Lower leg skin (tissue), 3 donors: ENCODE measurements around the gene KRT27.

Experiments
- CTCF ChIP-seq, 3 donors: fragments of 450-650 bp; IDR thresholded peaks; one replicate each; pipeline ENCODE4 v1.5.1; 2016; ENCODE audit warnings: antibody characterized with exemption in 3 of 3, mild to moderate bottlenecking in 3 of 3, moderate library complexity in 2 of 3
- POLR2A ChIP-seq, 2 donors: fragments of 450-650 bp; IDR thresholded peaks; one replicate each; pipeline ENCODE4 v1.6.1; 2016 to 2017; ENCODE audit warnings: antibody characterized with exemption in 2 of 2, mild to moderate bottlenecking in 1 of 2, moderate library complexity in 1 of 2

DNA sequence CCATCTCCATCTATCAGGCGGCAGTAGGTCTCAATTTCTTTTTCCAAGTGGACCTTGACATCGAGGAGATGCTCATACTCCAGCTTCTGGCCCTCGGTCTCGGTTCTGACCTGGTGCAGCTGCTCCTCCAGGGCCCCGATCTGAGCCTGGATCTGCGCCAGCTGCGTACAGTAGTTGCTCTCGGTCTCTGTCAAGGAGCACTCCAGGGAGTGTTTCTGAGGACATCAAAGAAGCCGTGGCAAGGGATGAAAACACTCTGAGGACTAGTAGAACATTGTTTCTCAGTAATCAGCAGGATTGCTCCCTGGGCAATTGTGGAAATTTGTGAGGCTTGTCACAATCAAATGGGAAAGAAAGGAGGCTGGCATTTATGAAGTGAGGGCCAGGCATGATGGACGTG lies 11.5 kb upstream of the KRT27 start:
- TF ChIP-seq CTCF (IDR thresholded peaks at IDR 0.05): no peak
- TF ChIP-seq POLR2A (IDR thresholded peaks at IDR 0.05): no peak
